K562 (cell line): ENCODE results near the gene MAGI1. TPM values are rescaled to one million over a fixed set of nuclear protein-coding genes. Genes with fewer than 3 reads are reported as not detected.

Source experiments
- ARNT ChIP-seq, 2 experiments: fragments of 450-650 bp; IDR thresholded peaks; 2 replicates each; pipeline ENCODE4 v1.6.1; 2016; ENCODE audit warnings: mild to moderate bottlenecking in 1 of 2
- CBFA2T2 ChIP-seq: fragments of 450-650 bp; conservative IDR thresholded peaks from 2 replicates; pipeline ENCODE4 v1.6.1; 2017; ENCODE audit warnings: mild to moderate bottlenecking
- CC2D1A ChIP-seq: fragments of 450-650 bp; IDR thresholded peaks from 2 replicates; pipeline ENCODE4 v1.6.1; 2017; ENCODE audit warnings: mild to moderate bottlenecking
- ESRRA ChIP-seq: fragments of 450-650 bp; IDR thresholded peaks from 2 replicates; pipeline ENCODE4 v1.6.1; 2014; ENCODE audit warnings: low read depth, mild to moderate bottlenecking, moderate library complexity, borderline replicate concordance
- GABPA ChIP-seq: fragments of 200-800 bp; sonication (Bioruptor generic); conservative IDR thresholded peaks from 2 replicates; pipeline ENCODE4 v1.6.1; 2016; ENCODE audit warnings: low read depth, missing genetic modification characterization, missing compliant biosample characterization
- JUND ChIP-seq, 2 experiments: IDR thresholded peaks; 2 replicates in 1 of 2; 3 replicates in 1 of 2; pipeline ENCODE4 v1.6.1; 2011; ENCODE audit warnings: borderline replicate concordance in 2 of 2, low read depth in 2 of 2, low read length in 2 of 2, improper control_type of control experiment in 1 of 2, missing biosample characterization in 1 of 2, missing genetic modification characterization in 1 of 2, missing genetic modification reagents in 1 of 2
- MTA3 ChIP-seq: fragments of 450-650 bp; formaldehyde crosslinking; IDR thresholded peaks from 2 replicates; pipeline ENCODE4 v1.6.1; 2017; ENCODE audit warnings: mild to moderate bottlenecking, borderline replicate concordance
- NBN ChIP-seq: fragments of 450-650 bp; IDR thresholded peaks from 2 replicates; pipeline ENCODE4 v1.6.1; 2016; ENCODE audit warnings: low read depth, mild to moderate bottlenecking
- NEUROD1 ChIP-seq: fragments of 150-350 bp; IDR thresholded peaks from 2 replicates; pipeline ENCODE4 v1.6.1; 2014; ENCODE audit warnings: borderline replicate concordance, low read length, low read depth; ENCODE audit not compliant: partially characterized antibody
- NFXL1 ChIP-seq: fragments of 450-650 bp; formaldehyde crosslinking; IDR thresholded peaks from 2 replicates; pipeline ENCODE4 v1.4.0; 2021; ENCODE audit warnings: mild to moderate bottlenecking
- NR2C2 ChIP-seq, 2 experiments: fragments of 200-800 bp in 1 of 2; sonication (Bioruptor generic) in 1 of 2; sonication (generic) in 1 of 2; formaldehyde crosslinking in 1 of 2; IDR thresholded peaks; 2 replicates each; pipeline versions ENCODE4 v1.6.1 to v1.8.0; 2016 to 2022; ENCODE audit warnings: mild to moderate bottlenecking in 1 of 2, missing compliant biosample characterization in 1 of 2, missing genetic modification characterization in 1 of 2, missing genetic modification reagents in 1 of 2
- ZNF316 ChIP-seq: fragments of 450-650 bp; IDR thresholded peaks from 2 replicates; pipeline ENCODE4 v1.6.1; 2016
- ZNF764 ChIP-seq: fragments of 250-450 bp; sonication (Bioruptor Pico); IDR thresholded peaks from 2 replicates; pipeline ENCODE4 v1.4.0; 2020; ENCODE audit warnings: low read depth, mild to moderate bottlenecking, moderate library complexity
- ZNF780A ChIP-seq: fragments of 250-450 bp; sonication (Bioruptor Pico); IDR thresholded peaks from 2 replicates; pipeline ENCODE4 v1.5.0; 2021; ENCODE audit warnings: mild to moderate bottlenecking
- polyA plus RNA-seq, 8 experiments: library from polyadenylated mRNA; depleted of rRNA in 4 of 8; stranded (reverse) in 5 of 8; unstranded in 3 of 8; fragments of >200 nt; fragmentation: Nextera tagmentation in 2 of 8; fragmentation: Illumina TruSeq in 1 of 8; extraction: Ambion mirVana in 2 of 8; extraction: Trizol in 1 of 8; gene quantifications; 2 replicates each; pipeline versions ENCODE4 v1.2.1 to v1.2.3, GENCODE V29; 2011 to 2014; ENCODE audit warnings: inconsistent platforms in 1 of 8, missing spikeins in 1 of 8
- total RNA-seq, 7 experiments: library from RNA; depleted of rRNA in 6 of 7; stranded (reverse); fragments of >200 nt in 6 of 7; fragmentation: Illumina TruSeq in 2 of 7; extraction: Trizol in 2 of 7; gene quantifications; 2 replicates each; pipeline versions ENCODE4 v1.2.1 to v1.2.3, GENCODE V29; 2011 to 2021; ENCODE audit warnings: low replicate concordance in 1 of 7
- TF ChIP-seq, protein P1 (sequence below), 2 experiments: fragments of 450-650 bp; IDR thresholded peaks; 2 replicates each; pipeline ENCODE4 v1.6.1; 2016; ENCODE audit warnings: mild to moderate bottlenecking in 2 of 2, borderline replicate concordance in 1 of 2, low read depth in 1 of 2, moderate library complexity in 1 of 2
- TF ChIP-seq, protein P2 (sequence below), 2 experiments: fragments of 450-650 bp; conservative IDR thresholded peaks; 2 replicates each; pipeline ENCODE4 v1.6.1; 2017; ENCODE audit warnings: mild to moderate bottlenecking in 2 of 2, moderate library complexity in 2 of 2

Gene MAGI1
- total and polyA plus RNA-seq, 9 of the 15 experiments (the other 6 are each of a cell fraction or from before 2014, with no cell fraction given) = 7.8 to 59.4 (median 43.2) TPM

DNA sequence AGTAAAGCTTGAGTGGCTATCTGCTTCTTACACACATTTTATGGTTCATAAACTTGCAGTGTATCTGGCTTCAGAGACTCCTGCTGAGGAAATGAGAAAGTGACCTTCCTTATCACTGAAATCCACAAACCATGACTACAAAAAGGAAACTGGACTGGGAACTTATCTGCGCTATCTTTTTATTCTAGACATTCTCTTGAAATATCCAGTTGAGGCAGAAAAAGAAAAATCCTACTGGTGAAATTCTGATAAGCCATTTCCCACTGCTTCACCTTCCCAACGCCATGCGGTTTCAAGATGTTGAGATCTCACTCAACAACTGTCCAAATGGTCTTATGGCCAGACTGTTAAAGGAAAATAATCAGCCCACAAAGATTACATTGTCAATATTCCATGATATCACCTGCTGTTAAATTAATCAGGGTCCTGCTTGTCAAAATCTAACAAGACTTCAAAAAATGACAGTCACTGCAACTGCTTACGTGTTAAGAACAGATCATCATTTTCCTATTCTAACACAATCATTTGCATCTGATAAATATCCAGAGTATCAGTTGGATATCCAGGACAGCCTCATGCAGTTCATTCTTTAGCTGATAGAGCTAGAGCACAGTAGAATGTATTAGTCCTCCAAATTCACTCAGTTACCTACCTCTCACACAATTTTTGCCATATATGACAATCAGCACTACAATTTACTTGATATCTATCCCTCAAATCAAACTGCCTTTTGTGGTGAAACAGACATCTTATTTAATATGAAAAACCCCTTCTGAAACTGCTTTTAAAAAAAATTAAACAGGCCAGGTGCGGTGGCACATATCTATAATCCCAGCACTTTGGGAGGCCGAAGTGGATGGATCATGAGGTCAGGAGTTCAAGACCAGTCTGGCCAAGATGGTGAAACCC lies 538.1 kb downstream of the MAGI1 start (continued):
- TF ChIP-seq JUND (IDR thresholded peaks at IDR 0.05; ENCODE audit: borderline replicate concordance, low read depth, low read length) (peak; percentile 40; the same call in 1 of the 2 replicates), JUND (tag; IDR thresholded peaks at IDR 0.05; ENCODE audit: borderline replicate concordance, low read depth, low read length) (peak; percentile 53; the same call in 2 of the 3 replicates), GABPA (tag) (no peak; the same call in 1 of the 2 replicates), ARNT (IDR thresholded peaks at IDR 0.05) (peak; percentile 62 to 99; a peak in 3 of 4 replicates), ZNF780A (CRISPR knock-in tag) (no peak), CBFA2T2 (peak; percentile 97), NEUROD1 (peak; percentile 23), ZNF764 (CRISPR knock-in tag) (no peak), CC2D1A (peak; percentile 95; the same call in 1 of the 2 replicates), ESRRA (0 out of 2 replicates have a peak, but pooled peaks have one; percentile 30), MTA3 (0 out of 2 replicates have a peak, but pooled peaks have one; percentile 54), NR2C2 (CRISPR knock-in tag; IDR thresholded peaks at IDR 0.05) (no peak), NR2C2 (tag; IDR thresholded peaks at IDR 0.05) (0 out of 2 replicates have a peak, but pooled peaks have one; percentile 41), ZNF316 (peak; percentile 57), NBN (peak; percentile 34; the same call in 1 of the 2 replicates), NFXL1 (CRISPR knock-in tag) (no peak)
- TF ChIP-seq, protein P1, sequence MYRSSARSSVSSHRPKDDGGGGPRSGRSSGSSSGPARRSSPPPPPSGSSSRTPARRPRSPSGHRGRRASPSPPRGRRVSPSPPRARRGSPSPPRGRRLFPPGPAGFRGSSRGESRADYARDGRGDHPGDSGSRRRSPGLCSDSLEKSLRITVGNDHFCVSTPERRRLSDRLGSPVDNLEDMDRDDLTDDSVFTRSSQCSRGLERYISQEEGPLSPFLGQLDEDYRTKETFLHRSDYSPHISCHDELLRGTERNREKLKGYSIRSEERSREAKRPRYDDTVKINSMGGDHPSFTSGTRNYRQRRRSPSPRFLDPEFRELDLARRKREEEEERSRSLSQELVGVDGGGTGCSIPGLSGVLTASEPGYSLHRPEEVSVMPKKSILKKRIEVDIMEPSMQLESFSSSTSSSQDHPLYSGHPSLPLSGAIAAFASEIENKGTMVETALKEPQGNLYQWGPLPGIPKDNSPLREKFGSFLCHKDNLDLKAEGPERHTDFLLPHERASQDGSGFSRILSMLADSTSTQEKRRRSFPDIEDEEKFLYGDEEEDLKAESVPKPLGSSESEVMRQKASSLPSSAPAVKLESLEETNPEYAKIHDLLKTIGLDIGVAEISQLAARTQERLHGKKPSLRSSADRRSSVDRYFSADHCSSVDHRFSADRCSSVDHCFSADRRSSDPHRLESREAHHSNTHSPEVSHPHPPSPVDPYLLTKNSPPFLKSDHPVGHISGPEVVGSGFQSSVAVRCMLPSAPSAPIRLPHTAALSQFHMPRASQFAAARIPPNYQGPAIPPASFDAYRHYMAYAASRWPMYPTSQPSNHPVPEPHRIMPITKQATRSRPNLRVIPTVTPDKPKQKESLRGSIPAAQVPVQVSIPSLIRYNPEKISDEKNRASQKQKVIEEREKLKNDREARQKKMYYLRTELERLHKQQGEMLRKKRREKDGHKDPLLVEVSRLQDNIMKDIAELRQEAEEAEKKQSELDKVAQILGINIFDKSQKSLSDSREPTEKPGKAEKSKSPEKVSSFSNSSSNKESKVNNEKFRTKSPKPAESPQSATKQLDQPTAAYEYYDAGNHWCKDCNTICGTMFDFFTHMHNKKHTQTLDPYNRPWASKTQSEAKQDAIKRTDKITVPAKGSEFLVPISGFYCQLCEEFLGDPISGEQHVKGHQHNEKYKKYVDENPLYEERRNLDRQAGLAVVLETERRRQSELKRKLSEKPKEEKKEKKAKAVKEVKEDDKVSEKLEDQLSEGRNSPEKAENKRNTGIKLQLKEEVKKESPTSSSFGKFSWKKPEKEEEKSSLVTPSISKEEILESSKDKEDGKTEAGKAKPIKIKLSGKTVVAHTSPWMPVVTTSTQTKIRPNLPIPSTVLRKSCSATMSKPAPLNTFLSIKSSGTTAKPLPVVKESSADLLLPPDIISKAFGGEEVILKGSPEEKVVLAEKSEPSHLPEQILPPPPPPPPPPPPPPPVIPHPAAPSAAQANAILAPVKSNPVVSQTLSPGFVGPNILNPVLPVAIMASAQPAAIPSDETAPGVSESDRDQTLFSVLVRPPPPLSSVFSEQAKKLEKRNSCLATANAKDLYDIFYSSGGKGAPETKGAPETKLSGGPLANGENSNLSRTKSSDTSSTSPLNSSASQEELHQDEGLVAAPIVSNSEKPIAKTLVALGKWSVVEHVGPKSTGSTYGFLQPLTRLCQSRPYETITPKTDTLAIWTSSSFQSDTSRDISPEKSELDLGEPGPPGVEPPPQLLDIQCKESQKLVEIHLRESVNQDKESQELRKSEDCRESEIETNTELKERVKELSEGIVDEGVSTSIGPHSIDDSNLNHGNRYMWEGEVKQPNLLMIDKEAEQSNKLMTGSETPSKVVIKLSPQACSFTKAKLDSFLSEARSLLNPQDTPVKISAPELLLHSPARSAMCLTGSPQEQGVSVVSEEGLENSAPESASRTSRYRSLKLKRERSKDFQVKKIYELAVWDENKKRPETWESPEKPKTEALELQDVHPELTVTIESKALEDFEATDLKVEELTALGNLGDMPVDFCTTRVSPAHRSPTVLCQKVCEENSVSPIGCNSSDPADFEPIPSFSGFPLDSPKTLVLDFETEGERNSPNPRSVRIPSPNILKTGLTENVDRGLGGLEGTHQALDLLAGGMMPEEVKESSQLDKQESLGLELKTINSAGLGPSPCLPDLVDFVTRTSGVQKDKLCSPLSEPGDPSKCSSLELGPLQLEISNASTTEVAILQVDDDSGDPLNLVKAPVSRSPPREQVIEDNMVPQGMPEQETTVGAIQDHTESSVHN (IDR thresholded peaks at IDR 0.05; ENCODE audit: borderline replicate concordance in 1 of 2, low read depth in 1 of 2) = no peak
- TF ChIP-seq, protein P2, sequence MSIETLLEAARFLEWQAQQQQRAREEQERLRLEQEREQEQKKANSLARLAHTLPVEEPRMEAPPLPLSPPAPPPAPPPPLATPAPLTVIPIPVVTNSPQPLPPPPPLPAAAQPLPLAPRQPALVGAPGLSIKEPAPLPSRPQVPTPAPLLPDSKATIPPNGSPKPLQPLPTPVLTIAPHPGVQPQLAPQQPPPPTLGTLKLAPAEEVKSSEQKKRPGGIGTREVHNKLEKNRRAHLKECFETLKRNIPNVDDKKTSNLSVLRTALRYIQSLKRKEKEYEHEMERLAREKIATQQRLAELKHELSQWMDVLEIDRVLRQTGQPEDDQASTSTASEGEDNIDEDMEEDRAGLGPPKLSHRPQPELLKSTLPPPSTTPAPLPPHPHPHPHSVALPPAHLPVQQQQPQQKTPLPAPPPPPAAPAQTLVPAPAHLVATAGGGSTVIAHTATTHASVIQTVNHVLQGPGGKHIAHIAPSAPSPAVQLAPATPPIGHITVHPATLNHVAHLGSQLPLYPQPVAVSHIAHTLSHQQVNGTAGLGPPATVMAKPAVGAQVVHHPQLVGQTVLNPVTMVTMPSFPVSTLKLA (conservative IDR thresholded peaks at IDR 0.05) = peak; percentile 45 to 71; a peak in 3 of 4 replicates
